ENCODE data around the gene ULK1.
A peak's percentile ranks its signal among the peaks of the same experiment; 100 is the strongest.

ULK1 gene

GRCh38 chr12:131920157-131920508 lies 25.7 kb downstream of the ULK1 start:
- no peak for DNase-seq (ENCODE audit: low read depth)

- DNase-seq (ENCODE audit: low read depth): no peak
Measured at GRCh38 chr12:131920902-131921840, 26.7 kb downstream of the ULK1 start.

GRCh38 chr12:131921866-131922769 lies 27.7 kb downstream of the ULK1 start:
- no peak for DNase-seq (ENCODE audit: low read depth)

- DNase-seq (ENCODE audit: low read depth): no peak
Measured at GRCh38 chr12:131922772-131923171, 28.4 kb downstream of the ULK1 start.

- DNase-seq (ENCODE audit: low read depth): no peak
Measured at GRCh38 chr12:131923260-131923659, 28.8 kb downstream of the ULK1 start.

GRCh38 chr12:131927110-131928079 lies 33.0 kb downstream of the ULK1 start:
- no peak for DNase-seq (ENCODE audit: low read depth)

GRCh38 chr12:131928080-131928710 lies 33.8 kb downstream of the ULK1 start:
- no peak for DNase-seq (ENCODE audit: low read depth)

- DNase-seq (ENCODE audit: low read depth): peak; percentile 90
Measured at GRCh38 chr12:131928711-131929580, 34.5 kb downstream of the ULK1 start, which contains the start of gene PUS1. TSS of gene PUS1 (plus strand) at chr12:131929276. CDS start at chr12:131929723, 447 bp downstream.

GRCh38 chr12:131929581-131930456 lies 35.4 kb downstream of the ULK1 start:
- peak; percentile 5 for DNase-seq (ENCODE audit: low read depth)

- DNase-seq (ENCODE audit: low read depth): no peak
Measured at GRCh38 chr12:131930510-131930909, 36.1 kb downstream of the ULK1 start.

- DNase-seq (ENCODE audit: low read depth): no peak
Measured at GRCh38 chr12:131933387-131933786, 39.0 kb downstream of the ULK1 start.

GRCh38 chr12:131934535-131934934 lies 40.1 kb downstream of the ULK1 start:
- DNase-seq (ENCODE audit: low read depth): no peak

GRCh38 chr12:131938082-131938481 lies 43.7 kb downstream of the ULK1 start:
- no peak for DNase-seq (ENCODE audit: low read depth)

GRCh38 chr12:131939007-131939406 lies 44.6 kb downstream of the ULK1 start:
- no peak for DNase-seq (ENCODE audit: low read depth)

GRCh38 chr12:131940141-131940547 lies 45.7 kb downstream of the ULK1 start:
- DNase-seq (ENCODE audit: low read depth): no peak

GRCh38 chr12:131941116-131941986 lies 46.9 kb downstream of the ULK1 start:
- no peak for DNase-seq (ENCODE audit: low read depth)

GRCh38 chr12:131941987-131942341 lies 47.5 kb downstream of the ULK1 start:
- DNase-seq (ENCODE audit: low read depth): no peak

- no peak for DNase-seq (ENCODE audit: low read depth)
Measured at GRCh38 chr12:131942671-131943070, 48.2 kb downstream of the ULK1 start.
